Keratinocyte (primary cell): ENCODE results near the gene PID1.

Source experiments
- EZH2 ChIP-seq: IDR thresholded peaks from one replicate; pipeline ENCODE4 v1.6.1; 2012; ENCODE audit warnings: inconsistent platforms, mild to moderate bottlenecking, low read length, moderate library complexity
- TF ChIP-seq, protein P1 (sequence below), 3 experiments: IDR thresholded peaks in 1 of 3; conservative IDR thresholded peaks in 1 of 3; optimal IDR thresholded peaks in 1 of 3; 2 replicates in 2 of 3; 3 replicates in 1 of 3; pipeline versions ENCODE3 to v1.5.1; 2011; ENCODE audit warnings: low read length in 3 of 3, mild to moderate bottlenecking in 3 of 3, moderate library complexity in 2 of 3, control low read depth in 1 of 3, inconsistent platforms in 1 of 3; ENCODE audit not compliant: insufficient read depth in 2 of 3; ENCODE audit errors: extremely low read depth in 1 of 3

DNA sequence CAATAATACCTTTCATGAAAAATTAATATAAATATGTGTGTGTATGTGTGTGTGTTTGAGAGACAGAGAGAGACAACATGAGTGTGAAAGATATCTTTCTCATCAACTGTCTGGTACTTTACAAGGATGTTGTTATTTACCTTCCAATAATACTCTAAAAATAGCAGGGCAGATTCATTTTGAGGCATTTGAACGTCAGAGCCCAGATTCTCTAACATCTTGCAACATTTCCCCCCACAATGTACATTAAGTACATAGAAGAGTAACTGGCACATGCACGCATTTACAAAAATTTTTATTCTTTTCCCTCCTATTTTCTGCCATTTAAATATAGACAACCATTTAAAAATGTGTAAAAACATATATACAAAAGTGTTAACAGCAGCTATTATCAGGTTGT lies 100.9 kb downstream of the PID1 start:
- TF ChIP-seq, protein P1, sequence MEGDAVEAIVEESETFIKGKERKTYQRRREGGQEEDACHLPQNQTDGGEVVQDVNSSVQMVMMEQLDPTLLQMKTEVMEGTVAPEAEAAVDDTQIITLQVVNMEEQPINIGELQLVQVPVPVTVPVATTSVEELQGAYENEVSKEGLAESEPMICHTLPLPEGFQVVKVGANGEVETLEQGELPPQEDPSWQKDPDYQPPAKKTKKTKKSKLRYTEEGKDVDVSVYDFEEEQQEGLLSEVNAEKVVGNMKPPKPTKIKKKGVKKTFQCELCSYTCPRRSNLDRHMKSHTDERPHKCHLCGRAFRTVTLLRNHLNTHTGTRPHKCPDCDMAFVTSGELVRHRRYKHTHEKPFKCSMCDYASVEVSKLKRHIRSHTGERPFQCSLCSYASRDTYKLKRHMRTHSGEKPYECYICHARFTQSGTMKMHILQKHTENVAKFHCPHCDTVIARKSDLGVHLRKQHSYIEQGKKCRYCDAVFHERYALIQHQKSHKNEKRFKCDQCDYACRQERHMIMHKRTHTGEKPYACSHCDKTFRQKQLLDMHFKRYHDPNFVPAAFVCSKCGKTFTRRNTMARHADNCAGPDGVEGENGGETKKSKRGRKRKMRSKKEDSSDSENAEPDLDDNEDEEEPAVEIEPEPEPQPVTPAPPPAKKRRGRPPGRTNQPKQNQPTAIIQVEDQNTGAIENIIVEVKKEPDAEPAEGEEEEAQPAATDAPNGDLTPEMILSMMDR (optimal IDR thresholded peaks at IDR 0.05 in 1 of 3, IDR thresholded peaks at IDR 0.05 in 1 of 3, conservative IDR thresholded peaks at IDR 0.05 in 1 of 3; ENCODE audit: extremely low read depth in 1 of 3, insufficient read depth in 2 of 3, low read length in 3 of 3) = no peak
- TF ChIP-seq EZH2 = no peak
